GM18858 (cell line): ENCODE measurements around the gene GDI1.
A peak's percentile ranks its signal among the peaks of the same experiment; 100 is the strongest.

ENCODE experiments used
- ATAC-seq: cut with Tn5 transposase; IDR thresholded peaks from one replicate; pipeline ENCODE4 v1.9.1; 2021; ENCODE audit not compliant: unreplicated experiment

Gene GDI1

DNA sequence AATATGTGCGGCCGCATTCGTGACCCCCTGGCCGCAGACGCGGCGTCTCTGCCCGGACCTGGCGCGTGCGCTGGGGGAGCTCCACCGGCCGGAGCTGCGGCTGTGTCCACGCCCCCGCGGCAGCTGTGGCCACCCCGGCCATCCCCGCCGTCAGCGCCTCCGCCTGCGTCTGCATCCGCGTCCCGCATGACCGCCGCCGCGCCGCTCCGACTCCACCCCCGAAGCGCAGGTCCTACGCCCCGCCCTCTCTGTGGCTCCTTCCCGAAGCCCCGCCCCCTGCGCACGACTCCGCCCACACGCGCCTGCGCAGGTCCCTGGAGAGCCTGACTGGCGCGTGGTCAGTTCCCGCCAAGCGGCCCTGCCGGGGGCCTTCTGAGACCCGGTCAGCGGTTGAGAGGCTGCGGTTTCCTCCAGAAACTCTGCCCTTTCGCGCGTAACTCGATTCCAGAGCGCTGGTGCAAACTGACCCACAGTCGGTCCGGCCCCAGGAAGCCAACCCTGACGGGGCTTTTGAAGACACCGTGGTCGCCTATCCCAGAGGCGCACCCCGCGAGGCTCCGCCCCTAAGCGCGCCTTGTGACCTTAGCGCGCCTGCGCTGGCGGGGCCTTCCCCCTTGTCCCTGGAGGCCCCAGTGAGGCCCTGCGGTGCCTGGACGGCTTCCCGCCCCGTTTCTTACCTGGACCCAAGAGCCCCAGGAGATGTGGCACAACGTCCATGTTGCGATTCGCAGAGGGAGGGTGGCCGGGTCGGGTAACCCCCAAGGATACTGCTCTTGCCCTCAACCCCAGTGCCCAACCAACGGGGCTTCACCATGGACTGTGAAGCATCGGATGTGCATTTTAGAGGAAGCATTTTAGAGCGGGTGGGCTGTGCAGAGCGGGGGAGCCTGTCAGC is 42.0 kb downstream of the GDI1 start, which contains the start of gene LAGE3:
LAGE3 (minus strand) TSS at position 554 of the 895 bp plus-strand sequence; CDS start at position 188, 366 bp downstream.
- ATAC-seq, result peak; percentile 73

DNA sequence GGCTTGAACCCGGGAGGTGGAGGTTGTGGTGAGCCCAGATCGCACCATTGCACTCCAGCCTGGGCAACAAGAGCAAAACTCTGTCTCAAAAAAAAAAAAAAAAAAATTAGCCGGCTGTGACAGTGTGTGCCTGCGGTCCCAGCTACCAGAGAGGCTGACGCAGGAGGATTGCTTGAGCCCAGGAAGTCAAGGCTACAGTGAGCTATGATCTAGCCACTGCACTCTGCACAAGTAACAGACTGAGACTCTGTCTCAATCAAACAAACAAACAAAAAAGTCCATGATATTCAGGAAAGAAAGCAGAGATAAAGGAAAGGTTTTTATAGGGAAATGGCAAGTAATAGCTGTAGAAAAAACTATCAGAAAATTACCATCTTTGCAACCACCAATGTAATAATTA is 44.2 kb downstream of the GDI1 start:
- ATAC-seq, result no peak

DNA sequence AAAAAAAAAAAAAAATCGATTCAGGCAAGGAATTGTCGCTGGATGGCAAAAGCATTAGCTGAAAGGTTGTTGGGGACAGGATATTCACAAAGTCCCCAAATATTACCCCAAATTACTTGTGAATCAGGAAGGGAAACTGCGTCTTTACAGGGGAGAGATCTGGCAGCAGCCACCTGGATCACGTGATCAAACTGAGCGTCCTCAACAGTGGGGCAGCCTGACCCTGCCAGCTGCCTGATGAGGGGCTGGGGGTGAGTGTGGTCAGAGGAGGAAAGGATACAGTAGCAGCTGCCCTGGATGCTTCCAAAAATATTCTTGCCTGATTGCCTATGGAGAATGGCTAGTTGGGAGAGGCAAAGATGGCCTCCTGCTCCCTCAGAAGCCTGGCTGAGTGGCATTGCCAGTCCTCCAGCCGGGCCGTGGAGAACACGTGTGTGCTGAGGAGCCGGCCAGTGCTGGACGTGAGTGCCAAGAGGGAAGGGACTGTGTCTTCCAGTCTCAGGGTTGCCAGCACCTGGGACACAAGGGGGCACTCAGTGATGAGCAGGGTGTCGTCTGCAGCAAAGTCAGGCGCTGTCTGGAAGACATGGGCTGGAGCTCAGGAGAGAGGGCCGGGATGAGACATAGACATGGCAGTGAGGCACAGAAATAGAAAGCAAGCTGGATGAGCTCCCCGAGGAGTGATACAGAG is 45.1 kb downstream of the GDI1 start:
- ATAC-seq, result no peak

DNA sequence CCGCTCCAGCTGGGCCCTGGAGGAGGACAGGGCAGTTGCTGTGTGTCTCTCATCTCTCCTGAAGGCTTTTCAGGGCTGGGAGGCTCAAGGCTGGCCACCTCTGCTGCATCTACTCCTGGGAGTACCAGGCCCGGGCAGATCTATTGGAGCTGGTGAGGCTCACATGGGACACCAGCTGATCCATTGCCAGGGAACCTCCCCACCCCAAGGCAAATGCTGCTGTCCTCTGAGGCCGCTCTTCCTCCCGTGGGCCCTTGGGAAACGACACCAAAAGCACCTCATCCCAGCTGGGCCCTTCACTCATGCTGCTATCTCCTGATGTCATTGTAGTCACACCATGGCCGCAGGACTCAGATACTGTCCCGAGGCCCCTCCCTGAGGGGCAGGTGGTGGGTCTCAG is 45.8 kb downstream of the GDI1 start:
- no peak for ATAC-seq

DNA sequence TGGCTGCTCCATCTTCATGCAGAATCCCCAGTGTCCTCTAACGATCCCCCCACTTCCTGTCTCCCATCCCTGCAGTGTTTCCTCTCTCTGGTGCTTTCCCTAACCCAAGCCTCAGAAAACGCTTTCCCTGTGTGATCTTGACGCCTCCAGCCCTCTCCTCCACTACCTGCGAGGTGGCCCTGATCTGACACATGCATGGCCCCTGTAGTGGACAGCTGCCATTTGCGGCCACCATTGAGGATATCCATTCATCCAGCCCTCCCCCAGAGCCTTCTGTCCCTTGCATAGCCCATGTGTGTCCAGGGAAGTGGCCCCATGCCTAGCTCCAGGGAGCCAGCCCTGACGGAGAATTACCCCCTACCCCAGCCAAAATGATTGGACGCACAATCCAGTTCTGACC is 46.4 kb downstream of the GDI1 start:
- ATAC-seq, result no peak

DNA sequence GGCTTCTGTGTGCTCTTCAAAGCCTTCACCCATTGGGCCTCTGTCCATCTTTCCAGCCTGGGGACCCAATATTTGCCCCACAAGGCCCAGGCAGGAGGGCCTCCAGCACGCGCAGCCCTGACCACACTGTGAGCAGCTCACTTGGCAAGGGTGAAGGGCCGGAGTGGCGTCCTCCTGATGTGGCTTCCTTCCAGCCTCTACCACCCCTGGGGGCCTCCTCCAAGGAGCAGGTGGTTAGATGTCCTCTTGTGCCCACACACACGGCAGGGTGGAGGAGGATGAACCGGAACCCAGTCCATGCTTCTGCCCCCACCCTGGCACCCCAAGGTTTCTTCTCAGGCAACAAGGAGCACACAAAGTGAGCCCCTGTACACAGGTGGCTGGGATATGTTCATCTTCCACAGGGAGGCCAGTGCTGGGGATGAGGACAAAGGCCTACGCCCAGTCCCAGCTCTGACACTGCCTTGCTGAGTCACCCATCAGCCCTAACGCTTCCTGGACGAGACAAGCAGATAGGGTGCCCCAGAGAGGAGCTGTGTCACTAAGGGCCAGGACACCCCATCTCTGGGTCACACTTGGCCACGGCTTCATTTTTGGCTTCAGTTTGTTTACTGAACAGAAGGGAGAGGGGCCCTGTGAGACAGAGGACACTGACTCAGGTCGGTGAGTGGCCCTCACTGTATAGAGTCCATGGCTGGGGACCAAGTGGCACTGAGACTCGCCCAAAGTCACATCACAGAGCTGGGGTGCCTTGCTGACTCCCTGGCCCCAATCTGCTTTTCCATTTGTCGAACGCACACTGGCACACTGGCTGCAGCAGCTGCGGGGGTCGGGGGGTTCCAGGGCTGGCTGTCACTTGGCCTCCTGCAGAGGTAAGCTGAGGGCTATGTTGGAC is 47.5 kb downstream of the GDI1 start:
- ATAC-seq, result no peak

DNA sequence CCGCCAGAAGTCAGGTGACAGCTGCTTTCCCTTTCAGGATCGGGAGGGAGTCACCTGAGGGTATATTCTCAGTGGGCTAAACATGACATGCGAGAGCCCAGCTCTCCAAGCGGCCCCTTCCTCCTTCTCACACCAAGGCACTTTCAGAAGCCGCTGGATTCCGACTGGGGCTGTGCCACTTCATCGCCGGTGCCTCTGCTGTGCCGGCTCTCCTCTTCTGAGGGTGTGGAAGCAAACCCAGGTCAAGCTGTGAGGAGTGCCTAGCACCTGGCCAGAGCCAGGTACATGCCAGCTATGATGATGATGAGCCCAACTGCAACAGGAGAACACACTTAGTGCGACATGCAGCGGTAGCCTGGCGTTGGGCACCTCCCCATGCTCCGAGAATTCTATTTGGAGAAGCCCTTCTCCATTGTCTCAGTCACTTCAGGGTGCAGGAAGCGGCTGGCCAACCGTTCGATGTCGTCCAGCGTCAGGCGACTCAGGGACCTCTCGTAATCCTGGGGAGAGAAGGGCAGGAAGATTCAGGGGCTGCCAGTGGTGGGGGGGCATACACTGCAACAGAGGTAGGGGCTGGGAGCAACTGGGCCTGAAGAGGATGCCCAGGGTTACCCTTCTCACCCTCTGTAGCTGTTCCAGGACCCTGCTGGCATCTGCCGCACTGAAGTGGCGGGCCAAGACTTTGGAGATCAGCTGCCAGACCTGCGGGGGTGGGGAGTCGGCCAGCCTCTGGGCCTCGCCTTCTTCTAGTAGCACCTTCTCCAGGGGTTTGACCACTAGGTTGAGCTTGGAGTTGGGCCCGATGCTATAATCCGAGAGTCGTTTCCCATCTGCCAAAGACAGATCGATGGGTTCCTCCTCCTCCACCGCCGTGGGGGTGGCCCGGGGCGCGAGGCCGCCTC is 48.4 kb downstream of the GDI1 start:
- no peak for ATAC-seq

DNA sequence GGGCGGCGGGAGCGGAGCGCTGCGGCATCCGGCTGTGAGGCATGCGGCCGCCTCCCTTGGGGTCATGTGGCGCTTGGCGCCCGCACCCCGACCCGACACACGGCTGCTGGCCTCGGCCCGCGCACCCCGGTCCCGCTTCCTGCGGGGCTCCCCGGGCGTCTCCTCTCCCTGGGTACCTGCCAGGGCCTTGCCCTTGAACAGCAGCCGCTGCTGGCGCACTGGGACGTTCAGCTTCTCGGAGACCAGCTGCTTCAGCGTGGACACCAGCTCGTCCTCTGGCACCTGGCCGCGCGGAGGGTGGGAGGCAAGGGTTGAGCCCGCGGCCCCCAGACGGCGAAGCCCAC is 49.1 kb downstream of the GDI1 start:
- ATAC-seq, result no peak

DNA sequence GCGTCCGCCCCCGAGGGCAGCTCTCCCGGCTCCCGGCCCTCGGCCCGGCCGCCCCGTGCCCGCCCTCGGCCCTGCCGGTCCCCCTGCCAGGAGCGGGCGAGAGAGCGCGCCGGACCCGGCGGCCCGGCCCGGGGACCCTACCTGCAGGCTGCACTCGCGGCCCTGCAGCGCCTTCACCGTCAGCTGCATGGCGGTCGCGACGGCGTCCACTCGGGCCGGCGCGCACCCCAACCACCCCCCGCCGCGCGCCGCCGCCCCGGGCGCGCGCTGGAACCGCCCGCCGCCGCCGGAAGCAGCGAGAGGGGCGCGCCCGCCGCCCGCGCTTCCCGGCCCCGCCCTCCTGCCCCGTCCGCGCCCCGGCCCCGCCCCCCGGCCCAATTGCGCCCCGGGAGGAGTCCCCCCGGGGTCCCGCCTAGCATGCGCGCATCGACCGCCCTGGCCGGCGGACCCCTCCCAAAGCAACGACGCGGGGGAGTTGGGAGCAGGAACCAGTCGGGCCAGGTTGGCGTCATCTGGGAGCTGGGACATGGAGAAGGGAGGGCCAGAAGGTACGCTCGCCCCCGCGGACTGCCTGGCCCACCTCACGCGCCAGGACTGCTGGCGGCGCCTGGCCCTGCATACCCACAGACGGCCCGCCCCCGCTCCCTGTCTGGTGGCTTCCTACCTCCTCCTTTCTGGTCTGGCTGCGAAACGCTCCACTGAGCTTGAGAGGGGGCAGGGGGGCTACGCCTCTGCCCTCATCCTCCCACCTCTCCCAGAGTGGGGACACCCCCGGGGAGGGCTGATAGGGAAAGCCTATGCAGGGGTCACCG is 49.6 kb downstream of the GDI1 start, which contains the start of gene UBL4A:
UBL4A (minus strand) TSS at position 220 of the 812 bp plus-strand sequence; CDS start at position 189, 31 bp downstream.
- no peak for ATAC-seq

DNA sequence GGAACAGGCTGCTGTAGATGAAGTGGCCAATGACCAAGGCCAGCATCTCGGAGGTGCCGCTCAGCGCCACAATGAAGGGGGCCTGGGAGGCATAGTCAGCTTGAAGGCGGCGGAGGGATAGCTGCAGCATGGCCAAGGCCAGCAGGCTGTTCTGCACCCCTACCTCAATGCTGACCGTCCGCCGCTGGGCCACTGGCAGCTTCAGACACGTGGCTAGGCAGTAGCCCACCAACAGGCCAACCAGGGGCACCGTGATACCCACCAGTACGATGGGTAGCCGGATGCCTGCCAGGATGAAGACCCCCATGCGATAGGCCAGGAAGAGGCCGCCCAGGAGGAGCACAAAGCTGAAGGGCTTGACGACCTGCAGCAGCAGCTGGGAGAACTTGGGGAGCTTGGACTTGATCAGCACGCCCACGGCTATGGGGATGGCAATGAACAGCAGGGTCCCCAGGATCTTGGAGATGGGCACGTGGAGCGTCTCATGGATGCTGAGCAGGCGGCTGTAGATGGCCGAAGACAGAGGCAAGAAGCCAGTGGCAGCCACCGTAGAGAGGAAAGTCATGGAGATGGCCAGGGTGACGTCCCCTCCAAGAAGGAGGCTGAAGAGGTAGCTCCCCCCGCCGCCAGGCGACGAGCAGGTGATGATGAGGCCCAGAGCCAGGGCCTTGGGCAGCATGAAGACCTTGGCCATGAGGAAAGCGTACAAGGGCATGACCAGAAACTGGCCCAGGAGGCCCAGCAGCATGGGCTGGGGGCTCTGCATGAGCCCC is 50.8 kb downstream of the GDI1 start:
- ATAC-seq, result no peak

DNA sequence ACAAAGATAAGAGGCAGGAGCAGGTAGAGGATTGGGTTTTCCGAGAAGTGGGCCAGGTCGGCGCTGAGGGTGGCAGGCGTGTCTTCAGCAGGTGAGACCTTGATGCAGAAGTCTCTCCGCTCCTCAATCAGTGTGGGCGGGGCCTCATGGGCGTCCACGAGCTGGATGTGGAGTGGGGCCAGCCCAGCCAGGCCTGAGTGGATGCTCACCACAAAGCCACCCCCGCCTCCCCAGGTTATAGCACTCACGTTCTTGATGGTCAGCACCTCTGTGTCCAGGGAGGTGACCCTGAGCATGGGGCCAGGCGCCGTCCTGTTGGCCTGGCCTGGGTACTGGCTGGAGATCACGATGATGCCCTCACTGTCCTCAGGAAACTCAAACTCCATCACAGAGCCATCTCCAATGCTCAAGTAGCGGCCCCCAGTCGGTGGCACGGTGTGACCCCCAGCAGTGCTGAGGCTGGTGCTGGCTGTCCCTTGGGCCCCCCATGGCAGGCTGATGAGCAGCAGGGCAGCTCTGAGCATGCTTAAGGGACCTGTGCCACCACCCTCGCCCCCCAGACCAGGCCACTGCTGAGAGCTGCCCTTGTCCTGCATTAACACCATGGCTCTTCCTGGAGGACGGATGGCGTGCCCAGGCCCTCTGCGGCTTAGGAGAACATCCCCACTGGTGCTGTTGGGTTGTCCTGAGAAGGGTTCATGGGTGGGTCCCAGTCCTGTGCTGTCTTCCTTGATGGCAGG is 51.6 kb downstream of the GDI1 start:
- no peak for ATAC-seq

DNA sequence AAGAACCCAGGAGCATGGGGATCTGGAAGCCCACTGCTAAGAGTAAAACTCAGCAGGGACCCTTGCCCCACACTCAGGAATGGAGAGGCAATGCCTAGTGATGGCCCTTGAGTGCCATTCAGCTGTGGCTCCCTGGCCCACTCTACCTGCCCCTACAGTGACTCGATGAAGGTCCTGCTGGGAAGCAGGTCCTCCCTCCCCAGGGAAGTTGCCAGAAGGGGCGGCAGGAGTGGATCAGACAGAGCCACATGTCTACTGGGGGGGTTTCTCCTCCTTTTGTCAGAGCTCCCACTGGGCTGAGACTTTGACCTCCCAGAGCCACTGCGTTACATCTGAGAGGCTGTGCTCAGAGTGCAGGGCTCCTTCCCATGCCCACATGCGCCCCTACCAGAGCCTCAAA is 52.2 kb downstream of the GDI1 start:
- no peak for ATAC-seq

DNA sequence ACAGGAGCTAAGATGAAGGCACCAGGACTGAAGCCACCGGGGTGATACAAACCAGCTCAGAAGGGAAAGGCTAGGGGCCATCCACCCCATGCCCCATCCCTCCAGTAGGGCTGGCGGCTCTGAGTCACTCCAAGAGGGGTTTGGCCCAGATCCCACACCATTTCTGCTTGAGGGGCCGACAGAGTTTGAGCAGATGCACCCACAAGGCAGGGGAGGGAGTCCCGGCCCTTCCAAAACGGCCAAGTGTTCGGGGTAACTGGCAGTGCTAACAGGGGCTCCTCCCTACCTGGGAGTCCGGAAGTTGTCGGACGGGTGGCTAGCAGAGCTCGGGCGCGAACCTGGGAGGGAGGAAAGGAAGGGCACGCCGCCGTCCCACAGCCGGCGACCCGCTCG is 53.1 kb downstream of the GDI1 start:
- ATAC-seq, result peak; percentile 4

DNA sequence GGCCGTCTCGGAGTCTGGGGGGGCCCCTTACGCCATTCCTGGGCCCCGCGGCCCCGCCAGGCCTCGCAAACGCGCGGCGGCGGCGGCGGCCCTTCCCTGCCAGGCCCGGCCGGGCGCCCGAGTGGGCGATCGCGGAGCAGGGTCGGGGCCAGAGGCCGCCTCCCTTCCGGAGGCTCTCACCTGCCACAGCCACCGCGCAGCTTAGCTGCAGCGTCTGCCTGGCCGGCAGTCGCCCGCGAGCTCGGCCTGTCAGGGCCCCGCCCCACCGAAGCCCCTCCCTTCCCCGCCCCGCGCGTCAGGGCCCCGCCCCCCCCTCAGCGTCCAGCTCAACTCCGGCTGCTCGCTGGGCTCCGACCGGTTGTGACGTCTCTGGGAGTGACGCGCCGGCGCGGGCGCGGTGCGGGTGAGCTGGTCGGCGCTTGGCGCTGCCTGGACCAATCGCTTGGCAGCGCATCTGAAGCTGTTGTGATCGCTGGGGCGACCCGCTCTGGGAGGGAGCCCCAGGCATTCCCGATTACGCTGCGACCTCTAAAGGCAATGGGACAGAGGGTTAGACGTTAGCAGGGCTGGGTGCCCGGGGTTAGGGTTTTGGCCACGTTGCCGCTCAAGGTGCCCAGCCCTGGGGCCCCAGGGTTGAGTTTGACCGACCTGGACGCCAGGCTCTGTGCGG is 53.6 kb downstream of the GDI1 start, which contains the start of gene SLC10A3:
SLC10A3 (minus strand) TSS at position 216 of the 670 bp plus-strand sequence. CDS start 1,689 bp downstream, outside the sequence.
- ATAC-seq, result peak; percentile 67
